HEK293 (cell line): Measurements from ENCODE around the gene SLC14A1.

Source experiments
- HOXC10 ChIP-seq: sonication (generic); formaldehyde crosslinking; IDR thresholded peaks from 2 replicates; pipeline ENCODE4 v1.8.1; 2023; ENCODE audit warnings: mild to moderate bottlenecking, missing genetic modification reagents
- KLF8 ChIP-seq: fragments of 450-650 bp; formaldehyde crosslinking; IDR thresholded peaks from 2 replicates; pipeline ENCODE4 v1.5.1; 2016; ENCODE audit warnings: missing biosample characterization, missing genetic modification characterization
- YY1 ChIP-seq: fragments of 450-650 bp; formaldehyde crosslinking; IDR thresholded peaks from 2 replicates; pipeline ENCODE4 v1.5.1; 2018; ENCODE audit warnings: missing biosample characterization, missing genetic modification characterization
- ZEB2 ChIP-seq: fragments of 450-650 bp; formaldehyde crosslinking; IDR thresholded peaks from 2 replicates; pipeline ENCODE4 v1.5.1; 2016; ENCODE audit warnings: missing biosample characterization, missing genetic modification characterization
- ZNF184 ChIP-seq: fragments of 450-650 bp; IDR thresholded peaks from 2 replicates; pipeline ENCODE4 v1.5.1; 2018; ENCODE audit warnings: missing biosample characterization, mild to moderate bottlenecking, missing genetic modification characterization
- ZNF341 ChIP-seq: fragments of 450-650 bp; formaldehyde crosslinking; IDR thresholded peaks from 2 replicates; pipeline ENCODE4; 2016; ENCODE audit warnings: low read depth, missing biosample characterization, missing genetic modification characterization
- ZNF521 ChIP-seq: fragments of 450-650 bp; formaldehyde crosslinking; IDR thresholded peaks from 2 replicates; pipeline ENCODE4 v1.5.1; 2017; ENCODE audit warnings: missing biosample characterization, mild to moderate bottlenecking, missing genetic modification characterization
- ZNF791 ChIP-seq: fragments of 450-650 bp; formaldehyde crosslinking; IDR thresholded peaks from 2 replicates; pipeline ENCODE4 v1.5.1; 2016; ENCODE audit warnings: missing biosample characterization, missing genetic modification characterization
- TF ChIP-seq, protein P1 (sequence below): fragments of 450-650 bp; formaldehyde crosslinking; IDR thresholded peaks from 2 replicates; pipeline ENCODE4 v1.5.1; 2016; ENCODE audit warnings: missing biosample characterization, missing genetic modification characterization
- TF ChIP-seq, protein P2 (sequence below): fragments of 450-650 bp; formaldehyde crosslinking; IDR thresholded peaks from 2 replicates; pipeline ENCODE4 v1.5.1; 2016; ENCODE audit warnings: missing biosample characterization, missing genetic modification characterization
- TF ChIP-seq, protein P3 (sequence below): fragments of 450-650 bp; formaldehyde crosslinking; IDR thresholded peaks from 2 replicates; pipeline ENCODE4 v1.5.1; 2016; ENCODE audit warnings: missing biosample characterization, missing genetic modification characterization, borderline replicate concordance
- TF ChIP-seq, protein P4 (sequence below): fragments of 450-650 bp; formaldehyde crosslinking; IDR thresholded peaks from 2 replicates; pipeline ENCODE4 v1.5.1; 2016; ENCODE audit warnings: missing biosample characterization, missing genetic modification characterization
- TF ChIP-seq, protein P5 (sequence below): fragments of 450-650 bp; formaldehyde crosslinking; IDR thresholded peaks from 2 replicates; pipeline ENCODE4 v1.5.1; 2016; ENCODE audit warnings: missing biosample characterization, missing genetic modification characterization

DNA sequence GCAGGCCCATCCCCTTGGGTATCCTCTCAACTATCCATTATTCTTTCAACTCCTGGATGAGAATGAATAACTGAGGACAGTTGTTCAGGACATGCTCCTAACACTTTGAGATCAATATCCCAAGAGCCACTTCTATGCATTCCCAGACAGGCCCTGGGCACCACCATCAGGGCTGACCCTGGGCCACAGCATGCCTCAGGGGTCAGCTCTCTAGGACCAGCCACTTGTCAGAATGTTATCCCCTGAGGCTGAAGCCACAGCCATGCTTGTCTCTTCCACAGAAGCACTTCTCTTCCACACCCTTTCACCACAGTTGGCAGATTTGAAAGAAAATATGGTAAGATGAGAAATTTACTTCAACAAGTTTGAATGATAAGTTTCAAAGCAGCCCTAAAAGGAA lies 28.7 kb downstream of the SLC14A1 start:
- TF ChIP-seq, protein P1, sequence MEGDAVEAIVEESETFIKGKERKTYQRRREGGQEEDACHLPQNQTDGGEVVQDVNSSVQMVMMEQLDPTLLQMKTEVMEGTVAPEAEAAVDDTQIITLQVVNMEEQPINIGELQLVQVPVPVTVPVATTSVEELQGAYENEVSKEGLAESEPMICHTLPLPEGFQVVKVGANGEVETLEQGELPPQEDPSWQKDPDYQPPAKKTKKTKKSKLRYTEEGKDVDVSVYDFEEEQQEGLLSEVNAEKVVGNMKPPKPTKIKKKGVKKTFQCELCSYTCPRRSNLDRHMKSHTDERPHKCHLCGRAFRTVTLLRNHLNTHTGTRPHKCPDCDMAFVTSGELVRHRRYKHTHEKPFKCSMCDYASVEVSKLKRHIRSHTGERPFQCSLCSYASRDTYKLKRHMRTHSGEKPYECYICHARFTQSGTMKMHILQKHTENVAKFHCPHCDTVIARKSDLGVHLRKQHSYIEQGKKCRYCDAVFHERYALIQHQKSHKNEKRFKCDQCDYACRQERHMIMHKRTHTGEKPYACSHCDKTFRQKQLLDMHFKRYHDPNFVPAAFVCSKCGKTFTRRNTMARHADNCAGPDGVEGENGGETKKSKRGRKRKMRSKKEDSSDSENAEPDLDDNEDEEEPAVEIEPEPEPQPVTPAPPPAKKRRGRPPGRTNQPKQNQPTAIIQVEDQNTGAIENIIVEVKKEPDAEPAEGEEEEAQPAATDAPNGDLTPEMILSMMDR (tag by site-specific recombination): no peak
- TF ChIP-seq ZNF184 (tag by site-specific recombination) (no peak), HOXC10 (CRISPR knock-in tag) (no peak), ZNF521 (tag by site-specific recombination) (no peak), YY1 (no peak), ZEB2 (tag by site-specific recombination) (no peak), ZNF341 (no peak), KLF8 (tag by site-specific recombination) (no peak), ZNF791 (tag by site-specific recombination) (no peak)
- TF ChIP-seq, protein P2, sequence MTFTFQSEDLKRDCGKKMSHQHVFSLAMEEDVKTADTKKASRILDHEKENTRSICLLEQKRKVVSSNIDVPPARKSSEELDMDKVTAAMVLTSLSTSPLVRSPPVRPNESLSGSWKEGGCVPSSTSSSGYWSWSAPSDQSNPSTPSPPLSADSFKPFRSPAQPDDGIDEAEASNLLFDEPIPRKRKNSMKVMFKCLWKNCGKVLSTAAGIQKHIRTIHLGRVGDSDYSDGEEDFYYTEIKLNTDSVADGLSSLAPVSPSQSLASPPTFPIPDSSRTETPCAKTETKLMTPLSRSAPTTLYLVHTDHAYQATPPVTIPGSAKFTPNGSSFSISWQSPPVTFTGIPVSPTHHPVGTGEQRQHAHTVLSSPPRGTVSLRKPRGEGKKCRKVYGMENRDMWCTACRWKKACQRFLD (tag by site-specific recombination): no peak
- TF ChIP-seq, protein P3, sequence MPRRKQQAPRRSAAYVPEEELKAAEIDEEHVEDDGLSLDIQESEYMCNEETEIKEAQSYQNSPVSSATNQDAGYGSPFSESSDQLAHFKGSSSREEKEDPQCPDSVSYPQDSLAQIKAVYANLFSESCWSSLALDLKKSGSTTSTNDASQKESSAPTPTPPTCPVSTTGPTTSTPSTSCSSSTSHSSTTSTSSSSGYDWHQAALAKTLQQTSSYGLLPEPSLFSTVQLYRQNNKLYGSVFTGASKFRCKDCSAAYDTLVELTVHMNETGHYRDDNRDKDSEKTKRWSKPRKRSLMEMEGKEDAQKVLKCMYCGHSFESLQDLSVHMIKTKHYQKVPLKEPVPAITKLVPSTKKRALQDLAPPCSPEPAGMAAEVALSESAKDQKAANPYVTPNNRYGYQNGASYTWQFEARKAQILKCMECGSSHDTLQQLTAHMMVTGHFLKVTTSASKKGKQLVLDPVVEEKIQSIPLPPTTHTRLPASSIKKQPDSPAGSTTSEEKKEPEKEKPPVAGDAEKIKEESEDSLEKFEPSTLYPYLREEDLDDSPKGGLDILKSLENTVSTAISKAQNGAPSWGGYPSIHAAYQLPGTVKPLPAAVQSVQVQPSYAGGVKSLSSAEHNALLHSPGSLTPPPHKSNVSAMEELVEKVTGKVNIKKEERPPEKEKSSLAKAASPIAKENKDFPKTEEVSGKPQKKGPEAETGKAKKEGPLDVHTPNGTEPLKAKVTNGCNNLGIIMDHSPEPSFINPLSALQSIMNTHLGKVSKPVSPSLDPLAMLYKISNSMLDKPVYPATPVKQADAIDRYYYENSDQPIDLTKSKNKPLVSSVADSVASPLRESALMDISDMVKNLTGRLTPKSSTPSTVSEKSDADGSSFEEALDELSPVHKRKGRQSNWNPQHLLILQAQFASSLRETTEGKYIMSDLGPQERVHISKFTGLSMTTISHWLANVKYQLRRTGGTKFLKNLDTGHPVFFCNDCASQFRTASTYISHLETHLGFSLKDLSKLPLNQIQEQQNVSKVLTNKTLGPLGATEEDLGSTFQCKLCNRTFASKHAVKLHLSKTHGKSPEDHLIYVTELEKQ (tag by site-specific recombination): no peak
- TF ChIP-seq, protein P4, sequence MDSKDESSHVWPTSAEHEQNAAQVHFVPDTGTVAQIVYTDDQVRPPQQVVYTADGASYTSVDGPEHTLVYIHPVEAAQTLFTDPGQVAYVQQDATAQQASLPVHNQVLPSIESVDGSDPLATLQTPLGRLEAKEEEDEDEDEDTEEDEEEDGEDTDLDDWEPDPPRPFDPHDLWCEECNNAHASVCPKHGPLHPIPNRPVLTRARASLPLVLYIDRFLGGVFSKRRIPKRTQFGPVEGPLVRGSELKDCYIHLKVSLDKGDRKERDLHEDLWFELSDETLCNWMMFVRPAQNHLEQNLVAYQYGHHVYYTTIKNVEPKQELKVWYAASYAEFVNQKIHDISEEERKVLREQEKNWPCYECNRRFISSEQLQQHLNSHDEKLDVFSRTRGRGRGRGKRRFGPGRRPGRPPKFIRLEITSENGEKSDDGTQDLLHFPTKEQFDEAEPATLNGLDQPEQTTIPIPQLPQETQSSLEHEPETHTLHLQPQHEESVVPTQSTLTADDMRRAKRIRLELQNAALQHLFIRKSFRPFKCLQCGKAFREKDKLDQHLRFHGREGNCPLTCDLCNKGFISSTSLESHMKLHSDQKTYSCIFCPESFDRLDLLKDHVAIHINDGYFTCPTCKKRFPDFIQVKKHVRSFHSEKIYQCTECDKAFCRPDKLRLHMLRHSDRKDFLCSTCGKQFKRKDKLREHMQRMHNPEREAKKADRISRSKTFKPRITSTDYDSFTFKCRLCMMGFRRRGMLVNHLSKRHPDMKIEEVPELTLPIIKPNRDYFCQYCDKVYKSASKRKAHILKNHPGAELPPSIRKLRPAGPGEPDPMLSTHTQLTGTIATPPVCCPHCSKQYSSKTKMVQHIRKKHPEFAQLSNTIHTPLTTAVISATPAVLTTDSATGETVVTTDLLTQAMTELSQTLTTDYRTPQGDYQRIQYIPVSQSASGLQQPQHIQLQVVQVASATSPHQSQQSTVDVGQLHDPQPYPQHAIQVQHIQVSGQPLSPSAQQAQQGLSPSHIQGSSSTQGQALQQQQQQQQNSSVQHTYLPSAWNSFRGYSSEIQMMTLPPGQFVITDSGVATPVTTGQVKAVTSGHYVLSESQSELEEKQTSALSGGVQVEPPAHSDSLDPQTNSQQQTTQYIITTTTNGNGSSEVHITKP: no peak
- TF ChIP-seq, protein P5, sequence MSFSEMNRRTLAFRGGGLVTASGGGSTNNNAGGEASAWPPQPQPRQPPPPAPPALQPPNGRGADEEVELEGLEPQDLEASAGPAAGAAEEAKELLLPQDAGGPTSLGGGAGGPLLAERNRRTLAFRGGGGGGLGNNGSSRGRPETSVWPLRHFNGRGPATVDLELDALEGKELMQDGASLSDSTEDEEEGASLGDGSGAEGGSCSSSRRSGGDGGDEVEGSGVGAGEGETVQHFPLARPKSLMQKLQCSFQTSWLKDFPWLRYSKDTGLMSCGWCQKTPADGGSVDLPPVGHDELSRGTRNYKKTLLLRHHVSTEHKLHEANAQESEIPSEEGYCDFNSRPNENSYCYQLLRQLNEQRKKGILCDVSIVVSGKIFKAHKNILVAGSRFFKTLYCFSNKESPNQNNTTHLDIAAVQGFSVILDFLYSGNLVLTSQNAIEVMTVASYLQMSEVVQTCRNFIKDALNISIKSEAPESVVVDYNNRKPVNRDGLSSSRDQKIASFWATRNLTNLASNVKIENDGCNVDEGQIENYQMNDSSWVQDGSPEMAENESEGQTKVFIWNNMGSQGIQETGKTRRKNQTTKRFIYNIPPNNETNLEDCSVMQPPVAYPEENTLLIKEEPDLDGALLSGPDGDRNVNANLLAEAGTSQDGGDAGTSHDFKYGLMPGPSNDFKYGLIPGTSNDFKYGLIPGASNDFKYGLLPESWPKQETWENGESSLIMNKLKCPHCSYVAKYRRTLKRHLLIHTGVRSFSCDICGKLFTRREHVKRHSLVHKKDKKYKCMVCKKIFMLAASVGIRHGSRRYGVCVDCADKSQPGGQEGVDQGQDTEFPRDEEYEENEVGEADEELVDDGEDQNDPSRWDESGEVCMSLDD: no peak
